B cell (primary cell): ENCODE measurements around the gene ACCS. TPM values are rescaled to one million over a fixed set of nuclear protein-coding genes. Genes with fewer than 3 reads are reported as not detected.

Experiments
- ATAC-seq: fragments of 200-7000 bp; cut with Tn5 transposase; one replicate; pipeline ENCODE4 v1.10.0; 2021; ENCODE audit warnings: low read depth, mild to moderate bottlenecking, moderate number of reproducible peaks, moderate library complexity
- CTCF ChIA-PET: fragments of 350-600 bp; sonication (Branson Sonifier 250); formaldehyde crosslinking; loops from one replicate; lab custom pipeline; 2021; ENCODE audit warnings: antibody characterized with exemption, inconsistent platforms; lab: Charles Lee
- POLR2A ChIA-PET: fragments of 350-600 bp; sonication (Branson Sonifier 250); formaldehyde crosslinking; loops from one replicate; lab custom pipeline; 2021; ENCODE audit warnings: antibody characterized with exemption; lab: Charles Lee
- DNase-seq: peaks from one replicate; pipeline ENCODE4 v3.0.0; 2013
- H2AFZ ChIP-seq: 2 replicates; pipeline ENCODE4 v1.6.1; 2012; ENCODE audit warnings: mild to moderate bottlenecking, low read depth, low read length; ENCODE audit not compliant: insufficient read depth, poor library complexity, severe bottlenecking
- H3K27ac ChIP-seq, 2 donors: 1 replicate in 1 of 2; 2 replicates in 1 of 2; pipeline ENCODE4 v1.5.1; 2012 to 2013; ENCODE audit warnings: low read length in 2 of 2, mild to moderate bottlenecking in 2 of 2, moderate library complexity in 1 of 2
- H3K27me3 ChIP-seq, 4 experiments: fragments of 200-600 bp in 1 of 4; sonication (generic) in 1 of 4; replicated peaks in 1 of 4; 1 replicate in 2 of 4; 2 replicates in 2 of 4; pipeline versions ENCODE4 v1.6.1 to v1.7.0; 2013 to 2016; ENCODE audit warnings: low read length in 3 of 4, mild to moderate bottlenecking in 2 of 4, mixed read lengths in 1 of 4, moderate library complexity in 1 of 4; ENCODE audit not compliant: insufficient read depth in 4 of 4, control insufficient read depth in 3 of 4; ENCODE audit errors: control extremely low read depth in 1 of 4
- H3K36me3 ChIP-seq, 2 experiments: replicated peaks in 1 of 2; 1 replicate in 1 of 2; 2 replicates in 1 of 2; pipeline versions ENCODE4 v1.6.1 to v1.7.1; 2013; ENCODE audit warnings: low read length in 1 of 2; ENCODE audit not compliant: insufficient read depth in 2 of 2, control insufficient read depth in 1 of 2; ENCODE audit errors: control extremely low read depth in 1 of 2, extremely low read depth in 1 of 2
- H3K4me1 ChIP-seq, 2 donors: fragments of 200-600 bp in 1 of 2; sonication (generic) in 1 of 2; 1 replicate in 1 of 2; 2 replicates in 1 of 2; pipeline versions ENCODE4 v1.5.1 to v1.6.1; 2013 to 2017; ENCODE audit warnings: low read length in 2 of 2; ENCODE audit not compliant: control insufficient read depth in 2 of 2, insufficient read depth in 2 of 2
- H3K4me2 ChIP-seq: replicated peaks from 2 replicates; pipeline ENCODE3; 2012; ENCODE audit warnings: mild to moderate bottlenecking, low read depth, low read length; ENCODE audit not compliant: poor library complexity, severe bottlenecking
- H3K4me3 ChIP-seq, 5 experiments: fragments of 200-600 bp in 1 of 5; sonication (generic) in 1 of 5; 1 replicate in 3 of 5; 2 replicates in 2 of 5; pipeline versions ENCODE4 v1.5.1 to v1.7.0; 2011 to 2016; ENCODE audit warnings: low read length in 4 of 5, mild to moderate bottlenecking in 4 of 5, low read depth in 2 of 5, control low read depth in 1 of 5, moderate library complexity in 1 of 5; ENCODE audit not compliant: insufficient read depth in 1 of 5; ENCODE audit errors: control extremely low read depth in 1 of 5, extremely low read depth in 1 of 5
- H3K79me2 ChIP-seq: fragments of 200-600 bp; sonication (generic); one replicate; pipeline ENCODE4 v1.6.0; 2016; ENCODE audit warnings: low read length; ENCODE audit not compliant: control insufficient read depth, insufficient read depth
- H3K9ac ChIP-seq: fragments of 200-600 bp; sonication (generic); 2 replicates; pipeline ENCODE4 v1.6.1; 2017; ENCODE audit warnings: mild to moderate bottlenecking, low read length, moderate library complexity
- H3K9me3 ChIP-seq, 3 donors: one replicate each; pipeline versions ENCODE4 v1.6.1 to v1.7.1; 2013; ENCODE audit warnings: low read length in 2 of 3; ENCODE audit not compliant: control insufficient read depth in 2 of 3, insufficient read depth in 1 of 3; ENCODE audit errors: control extremely low read depth in 1 of 3
- H4K20me1 ChIP-seq: 2 replicates; pipeline ENCODE4 v1.6.0; 2012; ENCODE audit warnings: mild to moderate bottlenecking, low read length; ENCODE audit not compliant: insufficient read depth, control insufficient read depth, poor library complexity, severe bottlenecking
- H3K27ac Mint-ChIP-seq: one replicate; pipeline ENCODE4 v1.8.0; 2021; ENCODE audit warnings: mixed read lengths
- H3K27me3 Mint-ChIP-seq: one replicate; pipeline ENCODE4 v1.8.0; 2021; ENCODE audit warnings: mixed read lengths
- H3K4me1 Mint-ChIP-seq: one replicate; pipeline ENCODE4 v1.8.0; 2021; ENCODE audit warnings: mixed read lengths
- H3K4me3 Mint-ChIP-seq: one replicate; pipeline ENCODE4 v1.8.0; 2021; ENCODE audit warnings: mixed read lengths
- H3K9me3 Mint-ChIP-seq: one replicate; pipeline ENCODE4 v1.8.0; 2022; ENCODE audit warnings: mixed read lengths; ENCODE audit not compliant: insufficient read depth
- EZH2 ChIP-seq: IDR thresholded peaks from 2 replicates; pipeline ENCODE4 v1.6.1; 2012; ENCODE audit warnings: borderline replicate concordance, low read depth, mild to moderate bottlenecking, moderate library complexity, low read length; ENCODE audit not compliant: insufficient read depth, poor library complexity, severe bottlenecking
- WGBS: methylation state at CpG from one replicate; pipeline ENCODE4 v1.1.5; 2013; ENCODE audit warnings: missing lambda C conversion rate; ENCODE audit not compliant: insufficient coverage; 5-methylcytosine and 5-hydroxymethylcytosine counted together
- intact Hi-C: fragments of 100-400 bp; cut with micrococcal nuclease; formaldehyde crosslinking; loops from one replicate; pipeline ENCODE4 v1.10.0; 2022
- polyA plus RNA-seq: library from polyadenylated mRNA; depleted of rRNA; stranded (reverse); fragments of >200 nt; gene quantifications from 2 replicates; pipeline ENCODE4 v1.2.3, GENCODE V29; 2012
- total RNA-seq, 2 donors: library from RNA; stranded (reverse); fragments of 120-200 nt in 1 of 2; gene quantifications; 1 replicate in 1 of 2; 2 replicates in 1 of 2; pipeline versions ENCODE4 v1.2.3 to v1.2.4, GENCODE V29; 2013 to 2022
- TF ChIP-seq, protein P1 (sequence below): fragments of 200-600 bp; IDR thresholded peaks from one replicate; pipeline ENCODE4 v1.8.0; 2022; ENCODE audit warnings: antibody characterized with exemption, mild to moderate bottlenecking

Gene ACCS
- total and polyA plus RNA-seq, 2 donors (not counting 1 experiment from before 2014, with no cell fraction given): 59.5 to 63.2 TPM

DNA sequence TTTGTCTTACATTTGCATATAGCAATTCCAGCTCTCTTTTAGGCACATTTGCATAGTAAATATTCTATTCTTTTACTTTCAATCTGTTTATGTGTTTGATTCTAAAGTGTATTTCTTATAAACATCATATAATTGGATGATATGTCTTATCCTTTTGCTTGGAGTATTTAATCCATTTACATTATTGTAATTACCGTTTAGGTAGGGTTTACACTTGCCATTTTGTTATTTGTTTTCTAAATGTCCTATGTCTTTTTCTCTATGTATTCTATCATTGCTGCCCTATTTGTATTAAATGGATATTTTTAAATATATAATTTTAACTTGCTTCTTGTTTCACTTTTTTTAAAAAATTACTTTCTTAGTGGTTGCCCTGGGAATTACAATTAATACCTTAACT, 41.1 kb upstream of the ACCS start:
- Mint-ChIP-seq H3K27me3 (peaks cover 40% of the 10 kb centered on the region), H3K4me3 (no peak overlapping the region)
- CTCF ChIA-PET: no interaction called here

DNA sequence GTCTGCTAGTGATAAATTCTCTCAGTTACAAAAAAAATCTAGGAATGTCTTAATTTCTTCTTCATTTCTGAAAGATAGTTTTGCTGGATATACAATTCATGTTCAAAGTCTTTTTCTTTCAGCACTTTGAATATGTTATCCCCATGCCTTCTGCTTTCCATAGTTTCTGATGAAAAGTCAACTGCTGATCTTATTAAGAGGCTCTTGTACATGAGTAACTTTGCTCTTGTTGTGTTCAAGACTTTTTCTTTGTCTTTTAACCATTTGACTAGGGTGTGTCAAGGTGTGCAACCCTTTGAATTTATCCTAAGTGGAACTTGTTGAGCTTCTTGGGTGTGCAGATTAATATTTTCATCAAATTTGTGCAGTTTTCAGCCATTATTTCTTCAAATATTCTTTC, 40.3 kb upstream of the ACCS start:
- H3K9me3 ChIP-seq: peaks cover 2 to 7% (median 3%) of the 10 kb centered on the region in 3 donors
- peaks cover 43% of the 10 kb centered on the region for H3K27me3 Mint-ChIP-seq

More for the DNA sequence above, 41.1 kb upstream of the ACCS start:
- H3K4me3 ChIP-seq: no peak overlapping the region
- H2AFZ ChIP-seq: no peak overlapping the region
- POLR2A ChIA-PET: no interaction called here
- H3K27ac ChIP-seq: no peak overlapping the region
- no CpG with 5 or more reads among the region's 1 CpG for whole genome bisulfite sequencing
- peaks cover 0 to 3% (median 1%) of the 10 kb centered on the region in 4 experiments for H3K27me3 ChIP-seq
- H3K4me1 Mint-ChIP-seq: no peaks in the 10 kb centered on the region
- no peaks in the 10 kb centered on the region for H3K4me1 ChIP-seq
- no peak for TF ChIP-seq EZH2
- TF ChIP-seq, protein P1, sequence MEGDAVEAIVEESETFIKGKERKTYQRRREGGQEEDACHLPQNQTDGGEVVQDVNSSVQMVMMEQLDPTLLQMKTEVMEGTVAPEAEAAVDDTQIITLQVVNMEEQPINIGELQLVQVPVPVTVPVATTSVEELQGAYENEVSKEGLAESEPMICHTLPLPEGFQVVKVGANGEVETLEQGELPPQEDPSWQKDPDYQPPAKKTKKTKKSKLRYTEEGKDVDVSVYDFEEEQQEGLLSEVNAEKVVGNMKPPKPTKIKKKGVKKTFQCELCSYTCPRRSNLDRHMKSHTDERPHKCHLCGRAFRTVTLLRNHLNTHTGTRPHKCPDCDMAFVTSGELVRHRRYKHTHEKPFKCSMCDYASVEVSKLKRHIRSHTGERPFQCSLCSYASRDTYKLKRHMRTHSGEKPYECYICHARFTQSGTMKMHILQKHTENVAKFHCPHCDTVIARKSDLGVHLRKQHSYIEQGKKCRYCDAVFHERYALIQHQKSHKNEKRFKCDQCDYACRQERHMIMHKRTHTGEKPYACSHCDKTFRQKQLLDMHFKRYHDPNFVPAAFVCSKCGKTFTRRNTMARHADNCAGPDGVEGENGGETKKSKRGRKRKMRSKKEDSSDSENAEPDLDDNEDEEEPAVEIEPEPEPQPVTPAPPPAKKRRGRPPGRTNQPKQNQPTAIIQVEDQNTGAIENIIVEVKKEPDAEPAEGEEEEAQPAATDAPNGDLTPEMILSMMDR: no peak
- no peak overlapping the region for H3K9ac ChIP-seq
- H3K27ac Mint-ChIP-seq: no peak overlapping the region
- H3K9me3 Mint-ChIP-seq: peaks cover 16% of the 10 kb centered on the region
- intact Hi-C loops: no loop called here
- no peaks in the 10 kb centered on the region for H3K79me2 ChIP-seq
- H3K9me3 ChIP-seq: peaks cover 2 to 7% (median 3%) of the 10 kb centered on the region in 3 donors
- no peak for DNase-seq
- no peak for ATAC-seq
- H3K4me2 ChIP-seq: no peak overlapping the region
- H4K20me1 ChIP-seq: no peaks in the 10 kb centered on the region
- H3K36me3 ChIP-seq: no peaks in the 10 kb centered on the region

More for the DNA sequence above, 40.3 kb upstream of the ACCS start:
- Mint-ChIP-seq H3K27ac (no peak overlapping the region), H3K4me1 (no peaks in the 10 kb centered on the region), H3K9me3 (peaks cover 16% of the 10 kb centered on the region), H3K4me3 (no peak overlapping the region)
- Histone ChIP-seq H3K27ac (no peak overlapping the region), H3K79me2 (no peaks in the 10 kb centered on the region), H3K4me1 (no peaks in the 10 kb centered on the region), H4K20me1 (no peaks in the 10 kb centered on the region), H3K9ac (no peak overlapping the region), H2AFZ (no peak overlapping the region), H3K4me3 (no peak overlapping the region), H3K4me2 (no peak overlapping the region), H3K36me3 (no peaks in the 10 kb centered on the region), H3K27me3 (peaks cover 0 to 5% (median 1%) of the 10 kb centered on the region in 4 experiments)
- intact Hi-C loops: no loop called here
- TF ChIP-seq EZH2: no peak
- TF ChIP-seq, protein P1: no peak
- DNase-seq: no peak
- no peak for ATAC-seq
- ChIA-PET CTCF (no interaction called here), POLR2A (no interaction called here)
